ENCODE results near the gene SIRT7.

The SIRT7 gene

GRCh38 chr17:81908793-81909192 is 9.2 kb downstream of the SIRT7 start:
- Histone ChIP-seq H3K4me3 (ENCODE audit: low read depth, low read length) (no peak overlapping the region), H3K36me3 (peaks cover 68% of the 10 kb centered on the region), H3K27ac (no peak overlapping the region; the same call in 1 of the 2 replicates), H3K9me3 (ENCODE audit: severe bottlenecking) (no peaks in the 10 kb centered on the region), H3K27me3 (ENCODE audit: insufficient read depth, low read depth, severe bottlenecking) (no peaks in the 10 kb centered on the region)
- TF ChIP-seq CTCF (IDR thresholded peaks at IDR 0.05; ENCODE audit: low read depth, low read length): no peak
- DNase-seq: no peak

GRCh38 chr17:81907219-81908145 is 10.5 kb downstream of the SIRT7 start:
- Histone ChIP-seq H3K4me3 (ENCODE audit: low read depth, low read length) (no peak overlapping the region), H3K27ac (no peak overlapping the region), H3K9me3 (ENCODE audit: severe bottlenecking) (no peaks in the 10 kb centered on the region), H3K27me3 (ENCODE audit: insufficient read depth, low read depth, severe bottlenecking) (no peaks in the 10 kb centered on the region), H3K36me3 (peaks cover 60% of the 10 kb centered on the region)
- TF ChIP-seq CTCF (IDR thresholded peaks at IDR 0.05; ENCODE audit: low read depth, low read length): peak; percentile 49
- no peak for DNase-seq

- peak; percentile 81 for TF ChIP-seq CTCF (IDR thresholded peaks at IDR 0.05; ENCODE audit: low read depth, low read length)
- peak; percentile 75 for DNase-seq
- peaks cover 52% of the 10 kb centered on the region for H3K36me3 ChIP-seq
- H3K9me3 ChIP-seq (ENCODE audit: severe bottlenecking): no peaks in the 10 kb centered on the region
- no peak overlapping the region for H3K27ac ChIP-seq
- H3K4me3 ChIP-seq (ENCODE audit: low read depth, low read length): no peak overlapping the region
- no peaks in the 10 kb centered on the region for H3K27me3 ChIP-seq (ENCODE audit: insufficient read depth, low read depth, severe bottlenecking)
Observed at GRCh38 chr17:81906476-81907218, 11.3 kb downstream of the SIRT7 start.

- no peak overlapping the region for H3K4me3 ChIP-seq (ENCODE audit: low read depth, low read length)
- no peak for DNase-seq
- H3K27me3 ChIP-seq (ENCODE audit: insufficient read depth, low read depth, severe bottlenecking): no peaks in the 10 kb centered on the region
- no peaks in the 10 kb centered on the region for H3K9me3 ChIP-seq (ENCODE audit: severe bottlenecking)
- peaks cover 52% of the 10 kb centered on the region for H3K36me3 ChIP-seq
- no peak for TF ChIP-seq CTCF (IDR thresholded peaks at IDR 0.05; ENCODE audit: low read depth, low read length)
- no peak overlapping the region for H3K27ac ChIP-seq
Observed at GRCh38 chr17:81905993-81906392, 12.0 kb downstream of the SIRT7 start.

- Histone ChIP-seq H3K36me3 (peaks cover 55% of the 10 kb centered on the region), H3K4me3 (ENCODE audit: low read depth, low read length) (no peak overlapping the region), H3K9me3 (ENCODE audit: severe bottlenecking) (no peaks in the 10 kb centered on the region), H3K27ac (no peak overlapping the region), H3K27me3 (ENCODE audit: insufficient read depth, low read depth, severe bottlenecking) (no peaks in the 10 kb centered on the region)
- TF ChIP-seq CTCF (IDR thresholded peaks at IDR 0.05; ENCODE audit: low read depth, low read length): no peak
- DNase-seq: no peak
Observed at GRCh38 chr17:81905424-81905875, 12.5 kb downstream of the SIRT7 start.
